Neutrophil (primary cell): ENCODE measurements around the gene SMPD2.

ENCODE experiments used
- H3K27ac ChIP-seq: fragments of 200-600 bp; sonication (generic); 2 replicates; pipeline ENCODE4 v1.5.1; 2016; ENCODE audit warnings: mild to moderate bottlenecking, moderate library complexity
- H3K27me3 ChIP-seq: fragments of 200-600 bp; sonication (generic); 2 replicates; pipeline ENCODE4 v1.6.0; 2016; ENCODE audit warnings: mild to moderate bottlenecking
- H3K36me3 ChIP-seq: fragments of 200-600 bp; sonication (generic); 2 replicates; pipeline ENCODE4 v1.5.1; 2017
- H3K4me1 ChIP-seq, 2 experiments: fragments of 200-600 bp in 1 of 2; sonication (generic) in 1 of 2; 1 replicate in 1 of 2; 2 replicates in 1 of 2; pipeline versions ENCODE4 v1.5.1 to v1.6.1; 2013 to 2016; ENCODE audit warnings: low read depth in 1 of 2, low read length in 1 of 2, mild to moderate bottlenecking in 1 of 2, moderate library complexity in 1 of 2; ENCODE audit not compliant: control insufficient read depth in 1 of 2, insufficient read depth in 1 of 2
- H3K4me3 ChIP-seq, 2 experiments: fragments of 200-600 bp in 1 of 2; sonication (generic) in 1 of 2; 1 replicate in 1 of 2; 2 replicates in 1 of 2; pipeline ENCODE4 v1.5.1; 2013 to 2016; ENCODE audit warnings: low read depth in 1 of 2, low read length in 1 of 2, mild to moderate bottlenecking in 1 of 2, moderate library complexity in 1 of 2
- H3K9me3 ChIP-seq: fragments of 200-600 bp; sonication (generic); 2 replicates; pipeline ENCODE4 v1.5.1; 2016
- CTCF ChIP-seq: fragments of 200-600 bp; sonication (generic); IDR thresholded peaks from 2 replicates; pipeline ENCODE4 v1.5.1; 2016; ENCODE audit warnings: antibody characterized with exemption

SMPD2 gene

DNA sequence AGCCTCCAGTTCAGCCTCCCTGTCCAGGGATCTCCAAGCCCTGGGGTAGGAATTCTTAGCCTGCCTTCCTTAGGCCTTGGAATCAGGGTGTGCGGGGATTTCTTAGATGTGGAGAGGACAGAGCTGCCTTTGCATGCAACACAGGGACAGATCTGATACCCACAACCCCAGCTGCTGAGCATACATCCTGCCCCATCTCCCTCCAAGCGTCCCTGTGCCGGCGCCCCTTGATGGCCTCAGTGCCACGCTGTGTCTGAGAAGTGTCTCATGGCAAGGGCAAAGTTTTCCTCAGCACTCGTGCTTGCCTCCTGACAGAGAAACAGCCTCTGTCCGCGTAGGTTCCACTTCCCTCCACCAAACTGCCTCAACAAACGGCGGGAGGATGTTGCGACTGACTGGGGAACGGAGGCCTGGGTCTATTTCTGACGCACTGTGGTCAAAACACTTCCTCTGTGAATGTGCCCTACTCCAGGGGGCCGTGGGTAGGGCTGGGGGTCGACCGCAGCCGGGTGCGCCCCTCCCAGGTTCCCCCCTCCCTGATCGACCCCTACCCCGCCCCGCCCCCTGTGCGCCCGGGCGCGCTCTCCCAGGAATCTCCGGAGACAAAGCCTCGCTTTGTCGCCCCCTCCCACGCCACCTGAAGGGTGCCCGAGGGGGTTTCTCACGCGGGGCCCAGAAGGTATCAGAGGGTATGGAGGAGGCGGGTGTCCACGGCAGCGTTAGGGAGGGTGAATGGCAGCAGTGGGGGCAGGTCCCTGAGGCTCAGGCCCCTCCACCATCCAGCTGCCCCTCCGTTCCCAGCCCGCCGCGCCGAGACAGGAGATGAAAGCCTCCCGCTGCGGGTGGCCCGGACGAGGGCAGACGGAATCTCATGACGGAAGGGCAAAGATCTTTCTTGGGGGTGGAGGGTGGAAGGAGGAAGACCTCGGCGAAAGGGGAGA, 14.2 kb downstream of the SMPD2 start:
- H3K36me3 ChIP-seq: peaks cover 42% of the 10 kb centered on the region
- H3K4me1 ChIP-seq: peaks cover 71 to 74% of the 10 kb centered on the region in 2 experiments
- peak overlapping the region; percentile 95 for H3K27ac ChIP-seq
- H3K9me3 ChIP-seq: no peaks in the 10 kb centered on the region
- peak overlapping the region; percentile 75 to 97 for H3K4me3 ChIP-seq
- TF ChIP-seq CTCF: peak; percentile 51
- H3K27me3 ChIP-seq: no peaks in the 10 kb centered on the region

DNA sequence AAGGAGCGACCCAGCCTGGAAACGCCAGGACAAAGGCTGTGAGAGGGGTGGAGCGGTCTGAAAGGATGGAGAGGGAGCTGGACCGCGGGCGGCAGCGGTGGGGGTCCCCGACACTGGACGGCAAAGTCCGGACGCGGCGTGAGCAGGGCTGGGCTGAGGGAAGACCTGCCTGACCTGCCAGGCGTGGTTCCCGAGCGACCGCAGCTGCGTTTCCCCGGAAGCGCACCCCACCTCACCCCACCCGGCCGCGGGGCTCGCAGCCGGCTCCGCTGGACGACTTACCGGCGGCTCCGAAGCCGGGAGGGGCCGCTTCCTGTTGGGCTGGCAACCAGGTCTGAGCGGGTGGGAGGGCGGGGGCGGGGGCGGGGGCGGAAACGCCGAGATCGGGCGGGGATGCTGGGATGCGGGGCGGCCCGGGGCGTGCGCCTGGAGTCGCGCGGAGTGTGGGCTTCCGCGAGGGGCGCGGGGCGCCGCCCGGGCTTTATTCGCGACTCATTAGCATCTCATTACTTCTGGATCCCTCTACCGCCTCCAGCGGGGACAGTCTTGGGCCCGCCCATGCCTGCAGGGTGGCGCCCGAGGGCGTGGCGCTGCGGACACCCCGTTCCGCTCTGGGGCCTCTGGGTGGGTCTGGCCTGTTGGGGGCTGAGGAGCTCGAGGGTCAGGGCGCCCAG, 15.1 kb downstream of the SMPD2 start, which contains the start of gene MICAL1:
Gene MICAL1, minus strand, starts transcription at position 336 of the 674 bp plus-strand sequence. CDS start 1,576 bp downstream, outside the sequence.
- Histone ChIP-seq H3K27ac (peak within 1 kb of the TSS; percentile 95), H3K36me3 (peaks cover 34% of the 10 kb centered on the region), H3K4me3 (peak within 1 kb of the TSS; percentile 75 to 97), H3K9me3 (no peaks in the 10 kb centered on the region), H3K27me3 (no peaks in the 10 kb centered on the region), H3K4me1 (peaks cover 67 to 68% of the 10 kb centered on the region in 2 experiments)
- peak; percentile 63 for TF ChIP-seq CTCF

- H3K27ac ChIP-seq: peak overlapping the region; percentile 95
- no peak for TF ChIP-seq CTCF
- peaks cover 28% of the 10 kb centered on the region for H3K36me3 ChIP-seq
- peaks cover 63 to 67% of the 10 kb centered on the region in 2 experiments for H3K4me1 ChIP-seq
- H3K9me3 ChIP-seq: no peaks in the 10 kb centered on the region
- no peaks in the 10 kb centered on the region for H3K27me3 ChIP-seq
- H3K4me3 ChIP-seq: peak overlapping the region; percentile 75 to 97
These were observed 15.6 kb downstream of the SMPD2 start for GRCh38 chr6:109456111-109456583.

- Histone ChIP-seq H3K9me3 (no peaks in the 10 kb centered on the region), H3K4me3 (peak overlapping the region in 1 of 2 experiments; percentile 97), H3K36me3 (peaks cover 23% of the 10 kb centered on the region), H3K27ac (no peak overlapping the region), H3K4me1 (peaks cover 57 to 59% of the 10 kb centered on the region in 2 experiments), H3K27me3 (no peaks in the 10 kb centered on the region)
- no peak for TF ChIP-seq CTCF
These were observed 16.4 kb downstream of the SMPD2 start for GRCh38 chr6:109456710-109457561.

GRCh38 chr6:109457562-109457996, 17.1 kb downstream of the SMPD2 start:
- Histone ChIP-seq H3K27me3 (no peaks in the 10 kb centered on the region), H3K27ac (no peak overlapping the region), H3K4me1 (peaks cover 51 to 53% of the 10 kb centered on the region in 2 experiments), H3K4me3 (no peak overlapping the region), H3K36me3 (peaks cover 19% of the 10 kb centered on the region), H3K9me3 (no peaks in the 10 kb centered on the region)
- TF ChIP-seq CTCF: no peak
